K562 treated with DMSO at 1 percent for 24 hours (cell line): ENCODE data around the gene EXOSC6. TPM values are rescaled to one million over a fixed set of nuclear protein-coding genes. Genes with fewer than 3 reads are reported as not detected.

Experiments used
- total RNA-seq: library from RNA; unstranded; fragments of 300-600 nt; gene quantifications from 2 replicates; pipeline ENCODE4 v1.2.3, GENCODE V29; 2022; ENCODE audit warnings: low read depth; ENCODE audit not compliant: insufficient read depth

Gene EXOSC6
- 22.0 and 24.3 TPM in 2 replicates for total RNA-seq

GRCh38 chr16:70251629-70252354 is at the start of gene EXOSC6:
EXOSC6 (minus strand) TSS chr16:70251940; CDS start chr16:70251900, 40 bp downstream.

GRCh38 chr16:70298988-70299938 is 47.5 kb upstream of the EXOSC6 start, which contains the start of gene DDX19B:
DDX19B (plus strand) TSS chr16:70299186; CDS start chr16:70299298, 112 bp downstream.

GRCh38 chr16:70289229-70290094 is 37.7 kb upstream of the EXOSC6 start, which contains the start of gene AARS1:
AARS1 (minus strand) TSS chr16:70289506; CDS start chr16:70282763, 6,743 bp downstream.

Other genes with a start within 250 kb of the EXOSC6 start
- gene PDPR, start 137.6 kb downstream of the EXOSC6 start, total RNA-seq = 19.9 and 22.2 TPM in 2 replicates
- 0.51 and 0.63 TPM in 2 replicates for gene CLEC18C, start 78.2 kb downstream of the EXOSC6 start, total RNA-seq
- 284 and 307 TPM in 2 replicates for gene AARS1, start 37.6 kb upstream of the EXOSC6 start, total RNA-seq
- gene DDX19B, start 47.2 kb upstream of the EXOSC6 start, total RNA-seq = 18.0 and 19.6 TPM in 2 replicates
- gene DDX19A, start 95.0 kb upstream of the EXOSC6 start, total RNA-seq = 30.9 and 31.2 TPM in 2 replicates
- gene ST3GAL2, start 187.2 kb upstream of the EXOSC6 start, total RNA-seq = 91.3 and 105 TPM in 2 replicates
- 9.2 and 11.9 TPM in 2 replicates for gene FCSK, start 202.7 kb upstream of the EXOSC6 start, total RNA-seq